HEK293T (cell line): ENCODE data around the gene SPEF2.

Experiments used
- ARNT ChIP-seq: fragments of 450-650 bp; IDR thresholded peaks from 2 replicates; pipeline ENCODE4 v1.6.1; 2017; ENCODE audit warnings: mild to moderate bottlenecking
- BHLHE40 ChIP-seq: fragments of 450-650 bp; IDR thresholded peaks from 2 replicates; pipeline ENCODE4 v1.6.1; 2016; ENCODE audit warnings: mild to moderate bottlenecking, moderate library complexity, borderline replicate concordance
- FOXM1 ChIP-seq: fragments of 450-650 bp; IDR thresholded peaks from 2 replicates; pipeline ENCODE4 v1.6.1; 2017; ENCODE audit warnings: mild to moderate bottlenecking, borderline replicate concordance
- HDGF ChIP-seq: fragments of 450-650 bp; IDR thresholded peaks from 2 replicates; pipeline ENCODE4 v1.6.1; 2017; ENCODE audit warnings: antibody characterized with exemption, borderline replicate concordance
- LEF1 ChIP-seq: fragments of 450-650 bp; IDR thresholded peaks from 2 replicates; pipeline ENCODE4 v1.6.1; 2017; ENCODE audit warnings: mild to moderate bottlenecking, borderline replicate concordance
- SUZ12 ChIP-seq: fragments of 450-650 bp; IDR thresholded peaks from 2 replicates; pipeline ENCODE4 v1.6.1; 2016; ENCODE audit warnings: mild to moderate bottlenecking
- TARDBP ChIP-seq: fragments of 450-650 bp; IDR thresholded peaks from 2 replicates; pipeline ENCODE4 v1.6.1; 2016
- ZNF384 ChIP-seq: fragments of 450-650 bp; IDR thresholded peaks from 2 replicates; pipeline ENCODE4 v1.6.1; 2016
- TF ChIP-seq, protein P1 (sequence below): fragments of 450-650 bp; IDR thresholded peaks from 2 replicates; pipeline ENCODE4 v1.6.1; 2016

- TF ChIP-seq FOXM1: no peak
- no peak for TF ChIP-seq ZNF384
- no peak for TF ChIP-seq LEF1
- TF ChIP-seq ARNT: no peak
- no peak for TF ChIP-seq HDGF
- no peak for TF ChIP-seq TARDBP
- TF ChIP-seq, protein P1, sequence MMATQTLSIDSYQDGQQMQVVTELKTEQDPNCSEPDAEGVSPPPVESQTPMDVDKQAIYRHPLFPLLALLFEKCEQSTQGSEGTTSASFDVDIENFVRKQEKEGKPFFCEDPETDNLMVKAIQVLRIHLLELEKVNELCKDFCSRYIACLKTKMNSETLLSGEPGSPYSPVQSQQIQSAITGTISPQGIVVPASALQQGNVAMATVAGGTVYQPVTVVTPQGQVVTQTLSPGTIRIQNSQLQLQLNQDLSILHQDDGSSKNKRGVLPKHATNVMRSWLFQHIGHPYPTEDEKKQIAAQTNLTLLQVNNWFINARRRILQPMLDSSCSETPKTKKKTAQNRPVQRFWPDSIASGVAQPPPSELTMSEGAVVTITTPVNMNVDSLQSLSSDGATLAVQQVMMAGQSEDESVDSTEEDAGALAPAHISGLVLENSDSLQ: no peak
- no peak for TF ChIP-seq BHLHE40
- TF ChIP-seq SUZ12: no peak
These were observed 70.3 kb downstream of the SPEF2 start for GRCh38 chr5:35687961-35688360.
